Stomach (tissue), 9 donors: Measurements from ENCODE around the gene EEF1A1. TPM values are rescaled to one million over a fixed set of nuclear protein-coding genes. Genes with fewer than 3 reads are reported as not detected.

Source experiments
- DNase-seq, 2 donors: peaks; one replicate each; pipeline versions ENCODE4 v3.0.0 to v3.0.0-alpha.2; 2013 to 2019
- H3K27ac ChIP-seq, 5 donors: fragments of 200-600 bp in 4 of 5; sonication (generic) in 4 of 5; one replicate each; pipeline ENCODE4 v1.5.1; 2013 to 2019; ENCODE audit warnings: mild to moderate bottlenecking in 1 of 5, moderate library complexity in 1 of 5
- H3K27me3 ChIP-seq, 3 donors: fragments of 200-600 bp; sonication (generic); one replicate each; pipeline ENCODE4 v1.5.1; 2017 to 2019; ENCODE audit warnings: mixed run types in 1 of 3
- H3K36me3 ChIP-seq, 4 donors: fragments of 200-600 bp; sonication (generic); 1 replicate in 3 of 4; 2 replicates in 1 of 4; pipeline ENCODE4 v1.5.1; 2016 to 2019
- H3K4me1 ChIP-seq, 4 donors: fragments of 200-600 bp; sonication (generic); one replicate each; pipeline ENCODE4 v1.5.1; 2016 to 2019
- H3K4me3 ChIP-seq, 4 donors: fragments of 200-600 bp; sonication (generic) in 3 of 4; one replicate each; pipeline ENCODE4 v1.5.1; 2016 to 2019; ENCODE audit warnings: mild to moderate bottlenecking in 1 of 4
- H3K9me3 ChIP-seq, 4 donors: fragments of 200-600 bp; sonication (generic); one replicate each; pipeline ENCODE4 v1.5.1; 2016 to 2019
- CTCF ChIP-seq, 7 experiments: fragments of 450-650 bp in 4 of 7; fragments of 200-600 bp in 3 of 7; sonication (generic) in 3 of 7; IDR thresholded peaks; one replicate each; pipeline ENCODE4 v1.5.1; 2016 to 2019; ENCODE audit warnings: antibody characterized with exemption in 7 of 7, control low read depth in 2 of 7, mild to moderate bottlenecking in 1 of 7
- EP300 ChIP-seq: sonication (generic); formaldehyde crosslinking; IDR thresholded peaks from one replicate; pipeline ENCODE4 v1.6.1; 2017; ENCODE audit warnings: antibody characterized with exemption
- POLR2A ChIP-seq, 4 donors: fragments of 450-650 bp; IDR thresholded peaks; one replicate each; pipeline ENCODE4 v1.6.1; 2016; ENCODE audit warnings: antibody characterized with exemption in 4 of 4, control low read depth in 2 of 4, mild to moderate bottlenecking in 1 of 4, moderate library complexity in 1 of 4
- POLR2AphosphoS5 ChIP-seq, 3 donors: sonication (generic); formaldehyde crosslinking; IDR thresholded peaks; one replicate each; pipeline ENCODE4 v1.6.1; 2016; ENCODE audit warnings: antibody characterized with exemption in 3 of 3
- WGBS, 5 donors: extraction: QIAGEN DNeasy Blood & Tissue Kit in 3 of 5; methylation state at CpG; one replicate each; pipeline versions ENCODE4 v1.1.5 to v1.1.7; 2013 to 2018; 5-methylcytosine and 5-hydroxymethylcytosine counted together
- intact Hi-C: fragments of 100-400 bp; cut with DNase I; formaldehyde crosslinking; loops from one replicate; pipeline ENCODE4 v1.15.1; 2023; ENCODE audit warnings: low total_unique reads
- polyA plus RNA-seq, 3 donors: library from polyadenylated mRNA; stranded (reverse); fragments of 200-250 nt; gene quantifications; one replicate each; pipeline ENCODE4 v1.2.3, GENCODE V29; 2013
- small RNA-seq, 4 donors: library from RNA; depleted of rRNA; stranded (forward); fragments of <200 nt; gene quantifications; one replicate each; pipeline ENCODE3, GENCODE V24; 2016
- total RNA-seq, 5 donors: library from RNA; depleted of rRNA; stranded (reverse); fragments of >200 nt; gene quantifications; one replicate each; pipeline versions ENCODE4 v1.1.0 to v1.2.3, GENCODE V29; 2014 to 2016
- donor health status: healthy with polysubstance abuse.
- donor health status: Bipolar disorder and iron deficiency.
- donor health status: healthy.

Gene EEF1A1
- total and polyA plus RNA-seq, 8 donors = 3,004 to 19,399 (median 7,868) TPM

DNA sequence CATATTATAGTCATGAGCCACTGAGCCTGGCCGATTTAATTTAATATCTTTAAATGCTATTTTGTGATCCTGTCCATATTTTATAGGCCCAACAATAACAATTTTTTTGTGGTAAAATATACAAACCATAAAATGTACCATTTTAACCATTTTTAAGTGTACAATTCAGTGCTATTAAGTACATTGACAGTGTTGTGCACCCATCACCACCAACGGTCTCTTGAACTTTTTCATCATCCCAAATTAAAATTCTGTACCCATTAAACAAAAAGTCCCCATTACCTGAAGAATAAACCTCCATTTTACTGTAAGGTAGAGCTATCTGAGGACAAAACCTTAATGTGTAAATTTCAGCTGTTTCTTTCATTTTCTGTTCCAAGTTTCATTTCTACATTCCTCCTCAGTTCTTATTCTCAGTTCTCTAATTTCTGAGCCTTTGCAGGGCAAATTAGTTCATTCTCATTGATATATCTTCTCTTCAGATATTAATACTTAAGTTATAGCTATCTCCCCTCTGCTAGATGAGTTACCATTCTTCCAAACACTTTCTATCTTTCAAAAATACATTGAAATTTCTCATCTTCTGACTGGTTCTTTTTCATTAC lies 49.0 kb downstream of the EEF1A1 start:
- Histone ChIP-seq H3K36me3 (peaks cover 74 to 100% (median 100%) of the 10 kb centered on the region in 4 donors), H3K9me3 (no peaks in the 10 kb centered on the region), H3K27ac (peak overlapping the region in 1 of 5 donors; percentile 39), H3K4me3 (no peak overlapping the region), H3K4me1 (no peaks in the 10 kb centered on the region), H3K27me3 (no peaks in the 10 kb centered on the region)
- intact Hi-C loops = no loop called here
- WGBS, 5 donors = 72 to 83% (median 77%) methylated on average over 2 of the region's 2 CpGs
- TF ChIP-seq POLR2A (IDR thresholded peaks at IDR 0.05) (no peak), CTCF (IDR thresholded peaks at IDR 0.05) (no peak), EP300 (no peak), POLR2AphosphoS5 (IDR thresholded peaks at IDR 0.05) (no peak)
- no peak for DNase-seq

Small RNAs within 50 kb of the gene (small RNA-seq; reads per million reads assigned to genes)
- gene AL603910.2 = 0 reads per million in 4 donors
- gene RN7SL827P = 0 to 1.1 (median 0) reads per million in 4 donors

Other genes starting within 250 kb of the EEF1A1 start
- gene DPPA5, start 166.8 kb downstream of the EEF1A1 start, total RNA-seq = not detected
- not detected for gene DPPA5, start 166.8 kb downstream of the EEF1A1 start, polyA plus RNA-seq
- gene KHDC3L, start 158.4 kb downstream of the EEF1A1 start, total RNA-seq = not detected
- not detected for gene KHDC3L, start 158.4 kb downstream of the EEF1A1 start, polyA plus RNA-seq
- gene OOEP, start 151.1 kb downstream of the EEF1A1 start, total RNA-seq = not detected
- gene OOEP, start 151.1 kb downstream of the EEF1A1 start, polyA plus RNA-seq = under 1 TPM in 1 of 3 donors, not detected in 2; 0.18 TPM
- gene DDX43, start 126.2 kb downstream of the EEF1A1 start, total RNA-seq = 10 to 100 TPM in 2 of 5 donors, 1 to 10 TPM in 2, not detected in 1; 2.7 to 24.9 (median 14.2) TPM
- gene DDX43, start 126.2 kb downstream of the EEF1A1 start, polyA plus RNA-seq = under 1 TPM; 0.62 to 0.92 (median 0.68) TPM
- 1 to 10 TPM in 4 of 5 donors, not detected in 1; 1.7 to 8.1 (median 3.9) TPM for gene CGAS, start 68.7 kb downstream of the EEF1A1 start, total RNA-seq
- 1 to 10 TPM; 1.8 to 4.3 (median 2.1) TPM for gene CGAS, start 68.7 kb downstream of the EEF1A1 start, polyA plus RNA-seq
- 10 to 100 TPM in 4 of 5 donors, 1 to 10 TPM in 1; 3.2 to 53.7 (median 19.1) TPM for gene MTO1, start 59.3 kb downstream of the EEF1A1 start, total RNA-seq
- gene MTO1, start 59.3 kb downstream of the EEF1A1 start, polyA plus RNA-seq = 10 to 100 TPM in 1 of 3 donors, 1 to 10 TPM in 2; 7.8 to 11.6 (median 8.9) TPM
- 10 to 100 TPM in 4 of 5 donors, 1 to 10 TPM in 1; 2.6 to 53.4 (median 14.3) TPM for gene SLC17A5, start 133.0 kb upstream of the EEF1A1 start, total RNA-seq
- gene SLC17A5, start 133.0 kb upstream of the EEF1A1 start, polyA plus RNA-seq = 1 to 10 TPM; 2.3 to 5.5 (median 3.0) TPM
- gene CD109, start 175.2 kb upstream of the EEF1A1 start, total RNA-seq = 10 to 100 TPM in 1 of 5 donors, 1 to 10 TPM in 2, under 1 TPM in 2; 0.58 to 19.6 (median 1.4) TPM
- 1 to 10 TPM in 1 of 3 donors, under 1 TPM in 2; 0.19 to 3.5 (median 0.31) TPM for gene CD109, start 175.2 kb upstream of the EEF1A1 start, polyA plus RNA-seq